KMS-11 (cell line): ENCODE measurements around the gene TMEM116.

ENCODE experiments used
- H2AFZ ChIP-seq: fragments of 200-600 bp; sonication (generic); 2 replicates; pipeline ENCODE4 v1.6.1; 2016; ENCODE audit warnings: antibody characterized with exemption, mixed run types, low read depth
- H3K27ac ChIP-seq: fragments of 200-600 bp; sonication (generic); 2 replicates; pipeline ENCODE4 v1.6.1; 2016; ENCODE audit warnings: mild to moderate bottlenecking, mixed run types
- H3K27me3 ChIP-seq: fragments of 200-600 bp; sonication (generic); 2 replicates; pipeline ENCODE4 v1.6.1; 2017; ENCODE audit warnings: mild to moderate bottlenecking, low read depth, mixed run types, moderate library complexity; ENCODE audit not compliant: insufficient read depth
- H3K36me3 ChIP-seq: fragments of 200-600 bp; sonication (generic); 2 replicates; pipeline ENCODE4 v1.6.1; 2017; ENCODE audit warnings: mild to moderate bottlenecking, mixed run types; ENCODE audit not compliant: insufficient read depth
- H3K4me1 ChIP-seq: fragments of 200-600 bp; sonication (generic); 2 replicates; pipeline ENCODE4 v1.6.1; 2016; ENCODE audit warnings: mild to moderate bottlenecking, low read depth, mixed run types; ENCODE audit not compliant: poor library complexity, severe bottlenecking
- H3K4me2 ChIP-seq: fragments of 200-600 bp; sonication (generic); 2 replicates; pipeline ENCODE4 v1.7.0; 2016; ENCODE audit warnings: mild to moderate bottlenecking, mixed run types
- H3K4me3 ChIP-seq: fragments of 200-600 bp; sonication (generic); IDR thresholded peaks from 2 replicates; pipeline ENCODE4 v1.6.1; 2017; ENCODE audit warnings: low read depth, low read length, mixed read lengths; ENCODE audit not compliant: insufficient read depth
- H3K79me2 ChIP-seq: fragments of 200-600 bp; sonication (generic); 2 replicates; pipeline ENCODE4 v1.6.1; 2016; ENCODE audit warnings: low read depth, mixed run types; ENCODE audit not compliant: insufficient read depth
- H3K9ac ChIP-seq: fragments of 200-600 bp; sonication (generic); 2 replicates; pipeline ENCODE4 v1.6.1; 2016; ENCODE audit warnings: mild to moderate bottlenecking, mixed run types
- H4K20me1 ChIP-seq: fragments of 200-600 bp; sonication (generic); 2 replicates; pipeline ENCODE4 v1.6.1; 2016; ENCODE audit warnings: mild to moderate bottlenecking, mixed run types; ENCODE audit not compliant: insufficient read depth
- CTCF ChIP-seq: fragments of 200-600 bp; sonication (generic); conservative IDR thresholded peaks from 2 replicates; pipeline ENCODE4 v1.6.1; 2017; ENCODE audit warnings: low read depth, mild to moderate bottlenecking, antibody characterized with exemption, low read length, moderate library complexity, mixed read lengths

TMEM116 gene

GRCh38 chr12:112035219-112035785, 22.3 kb upstream of the TMEM116 start:
- Histone ChIP-seq H3K4me2 (no peak overlapping the region), H3K27me3 (no peaks in the 10 kb centered on the region), H3K4me1 (no peaks in the 10 kb centered on the region), H3K27ac (no peak overlapping the region), H3K79me2 (no peaks in the 10 kb centered on the region), H2AFZ (no peak overlapping the region), H3K4me3 (no peak overlapping the region), H3K36me3 (peaks cover 3% of the 10 kb centered on the region; the same call in 1 of the 2 replicates), H4K20me1 (no peaks in the 10 kb centered on the region), H3K9ac (no peak overlapping the region)
- TF ChIP-seq CTCF, result no peak

DNA sequence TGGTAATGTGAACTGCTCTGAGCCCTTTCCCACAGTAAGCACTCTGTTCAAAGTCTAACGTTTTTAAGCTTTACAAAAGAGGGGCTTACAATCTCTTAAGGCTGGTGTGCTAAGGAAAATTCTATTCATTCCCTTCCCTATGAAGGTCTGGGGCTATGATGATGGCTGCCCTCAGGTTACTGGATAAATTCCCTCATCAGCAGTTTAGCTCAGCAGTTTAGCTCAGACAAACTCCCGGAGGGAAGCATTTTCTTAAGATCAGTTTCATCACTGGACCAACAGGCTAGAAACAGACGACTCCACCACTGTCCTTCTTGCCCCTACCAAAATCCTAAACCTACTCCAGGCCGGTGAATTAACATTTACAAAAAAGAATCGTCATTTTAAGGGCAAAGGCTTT, 19.3 kb upstream of the TMEM116 start:
- Histone ChIP-seq H3K4me2 (no peak overlapping the region), H3K79me2 (no peaks in the 10 kb centered on the region), H2AFZ (no peak overlapping the region), H4K20me1 (no peaks in the 10 kb centered on the region), H3K27ac (no peak overlapping the region), H3K4me3 (no peak overlapping the region), H3K4me1 (no peaks in the 10 kb centered on the region), H3K9ac (no peak overlapping the region), H3K27me3 (no peaks in the 10 kb centered on the region), H3K36me3 (peaks cover under 1% of the 10 kb centered on the region; the same call in 1 of the 2 replicates)
- TF ChIP-seq CTCF, result no peak

DNA sequence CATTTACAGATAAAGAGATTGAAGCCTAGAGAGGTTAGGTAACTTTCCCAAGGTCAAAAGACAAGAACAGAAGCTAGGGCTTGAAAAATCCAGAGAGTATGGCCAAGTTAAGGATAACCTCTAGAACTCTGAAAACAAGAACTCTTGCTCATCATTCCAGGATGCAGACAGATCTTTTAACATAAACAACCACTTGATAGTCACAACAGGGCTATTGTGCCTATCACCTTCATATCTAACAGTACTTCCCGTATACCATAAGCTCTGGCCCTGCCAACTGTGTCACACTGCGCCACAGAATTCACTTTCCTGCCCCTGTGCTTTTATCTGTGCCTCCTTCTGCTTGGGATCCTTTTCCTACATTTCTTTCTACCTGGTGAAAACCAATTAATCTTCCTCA, 18.5 kb upstream of the TMEM116 start:
- no peak overlapping the region for H3K4me3 ChIP-seq
- no peak overlapping the region for H3K27ac ChIP-seq
- no peak overlapping the region for H2AFZ ChIP-seq
- no peaks in the 10 kb centered on the region for H3K27me3 ChIP-seq
- no peak for TF ChIP-seq CTCF
- no peak overlapping the region for H3K9ac ChIP-seq
- H3K79me2 ChIP-seq, result no peaks in the 10 kb centered on the region
- H3K4me2 ChIP-seq, result no peak overlapping the region
- H4K20me1 ChIP-seq, result no peaks in the 10 kb centered on the region
- peaks cover 6% of the 10 kb centered on the region for H3K4me1 ChIP-seq
- no peaks in the 10 kb centered on the region for H3K36me3 ChIP-seq

DNA sequence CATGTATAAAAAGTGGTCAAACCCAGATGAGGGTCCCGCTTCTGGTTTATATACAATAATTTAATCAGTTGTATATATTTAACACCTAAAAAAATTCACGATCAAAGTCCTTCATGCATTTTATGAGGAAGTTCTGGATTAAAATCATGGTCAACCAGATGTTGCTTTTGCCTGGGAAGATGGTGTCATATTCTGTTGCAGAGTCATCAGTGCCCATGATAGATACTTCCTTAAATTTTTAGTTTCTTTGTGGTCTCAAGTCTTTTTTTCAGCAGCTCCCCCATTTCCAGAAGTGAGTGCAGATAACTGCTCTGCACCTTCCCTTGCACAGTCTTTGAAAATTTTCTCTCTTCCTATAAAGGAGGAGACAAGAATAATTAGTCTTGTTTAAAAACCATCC, 16.3 kb upstream of the TMEM116 start:
- no peaks in the 10 kb centered on the region for H3K36me3 ChIP-seq
- no peaks in the 10 kb centered on the region for H3K27me3 ChIP-seq
- no peak overlapping the region for H3K27ac ChIP-seq
- no peak for TF ChIP-seq CTCF
- H4K20me1 ChIP-seq, result no peaks in the 10 kb centered on the region
- H3K9ac ChIP-seq, result no peak overlapping the region
- H3K4me3 ChIP-seq, result no peak overlapping the region
- H3K4me2 ChIP-seq, result no peak overlapping the region
- peaks cover 12% of the 10 kb centered on the region for H3K4me1 ChIP-seq
- no peaks in the 10 kb centered on the region for H3K79me2 ChIP-seq
- H2AFZ ChIP-seq, result no peak overlapping the region
